Sciatic nerve (tissue), 2 donors: ENCODE measurements around the gene SMURF2. TPM values are rescaled to one million over a fixed set of nuclear protein-coding genes. Genes with fewer than 3 reads are reported as not detected.

Source experiments
- ATAC-seq: fragments of 200-7000 bp; cut with Tn5 transposase; one replicate; pipeline ENCODE4 v1.9.1; 2020; ENCODE audit warnings: mild to moderate bottlenecking, moderate library complexity
- DNase-seq: peaks from one replicate; pipeline ENCODE4 v3.0.0-alpha.2; 2020; ENCODE audit warnings: low spot score
- intact Hi-C: fragments of 100-400 bp; cut with DNase I; formaldehyde crosslinking; loops from one replicate; pipeline ENCODE4 v1.14.2; 2022
- total RNA-seq: library from RNA; stranded (reverse); fragmentation: NEBNext Ultra II Directional; extraction: Animal tissue kit (Norgen Biotek cat#: 25700); gene quantifications from one replicate; pipeline ENCODE4 v1.2.1, GENCODE V29; 2021
- donor health status: DM: no; HTN: no; CAD: no.
- donor health status: DM: no; HTN: no; CAD: no.

Gene SMURF2
- total RNA-seq, 1 donor from 2014 or later, result 29.8 TPM

DNA sequence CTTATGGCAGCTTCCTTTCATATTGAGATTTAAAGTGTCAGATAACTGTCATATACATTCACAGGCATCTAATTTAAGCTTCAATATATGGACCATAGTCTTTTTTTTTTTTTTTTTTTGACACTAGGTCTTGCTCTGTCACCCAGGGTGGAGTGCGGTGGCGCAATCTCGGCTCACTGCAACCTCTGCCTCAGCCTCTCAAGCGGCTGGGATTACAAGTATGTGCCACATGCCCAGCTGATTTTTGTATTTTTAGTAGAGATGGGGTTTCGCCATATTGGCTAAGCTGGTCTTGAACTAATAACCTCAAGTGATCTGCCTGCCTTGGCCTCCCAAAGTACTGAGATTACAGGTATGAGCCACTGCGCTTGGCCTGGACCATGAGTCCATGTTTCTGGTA is 141.7 kb downstream of the SMURF2 start:
- intact Hi-C loops, result no loop called here
- ATAC-seq (no peak), DNase-seq (no peak)

DNA sequence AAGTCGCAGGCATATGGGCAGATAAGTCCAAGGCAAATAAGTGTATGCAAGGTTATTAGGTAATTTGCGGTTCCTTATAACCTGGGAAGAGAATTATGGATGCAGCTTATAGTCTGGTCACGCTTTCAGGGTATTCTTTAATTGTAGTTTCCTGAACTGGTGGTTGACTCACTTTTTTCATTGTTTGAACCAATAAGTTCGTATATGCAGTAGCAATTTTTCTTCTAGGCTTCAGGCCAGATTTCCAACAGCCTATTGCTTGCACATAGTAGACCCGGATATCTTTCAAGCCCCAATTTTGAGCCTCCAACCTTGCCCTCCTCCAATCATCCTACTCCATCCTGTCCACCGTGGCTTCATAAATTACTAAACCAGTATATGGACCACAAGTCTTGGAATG is 142.5 kb downstream of the SMURF2 start:
- intact Hi-C loops, result no loop called here
- ATAC-seq (no peak), DNase-seq (no peak)

DNA sequence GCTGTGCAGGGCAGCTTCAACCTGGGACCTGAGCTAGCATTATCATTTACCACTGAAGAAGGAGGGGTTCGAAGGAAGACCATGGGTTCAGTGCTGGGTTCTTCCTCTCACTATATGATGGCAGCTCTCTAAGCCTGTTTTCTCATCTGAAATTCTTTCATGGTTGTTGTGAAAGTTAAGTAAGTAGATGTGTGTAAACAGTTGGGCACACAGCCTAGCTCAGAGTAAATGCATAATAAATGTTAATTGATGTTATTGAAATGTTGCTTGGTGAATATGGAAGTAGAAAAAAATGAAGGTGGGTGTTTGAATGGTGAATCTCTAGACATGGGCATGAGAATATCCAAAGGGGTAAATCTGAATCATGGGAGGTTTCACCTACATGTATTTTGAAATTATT is 146.3 kb downstream of the SMURF2 start:
- intact Hi-C loops, result no loop called here

DNA sequence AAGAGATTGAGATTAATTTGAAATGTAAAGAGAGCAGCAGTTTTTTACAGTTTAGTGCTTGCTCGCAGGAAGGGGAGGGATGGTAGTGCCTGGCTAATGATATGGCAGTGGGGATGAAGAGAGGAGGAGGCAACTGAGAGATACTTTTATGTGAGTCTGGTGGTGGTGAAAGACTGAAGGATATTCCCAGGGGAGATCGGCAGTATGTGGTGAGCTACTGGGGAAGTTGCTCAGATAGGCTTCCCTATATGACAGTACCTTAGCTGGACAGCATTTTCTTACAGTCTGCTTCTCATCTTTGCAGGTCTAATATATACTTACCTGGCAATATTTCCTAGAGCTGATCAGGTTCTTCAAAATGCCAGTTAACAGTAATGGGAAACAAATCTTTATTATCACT is 146.7 kb downstream of the SMURF2 start:
- ATAC-seq (no peak), DNase-seq (no peak)
- intact Hi-C loops, result no loop called here

More for the DNA sequence above, 146.3 kb downstream of the SMURF2 start:
- no peak for DNase-seq
- ATAC-seq, result no peak

DNA sequence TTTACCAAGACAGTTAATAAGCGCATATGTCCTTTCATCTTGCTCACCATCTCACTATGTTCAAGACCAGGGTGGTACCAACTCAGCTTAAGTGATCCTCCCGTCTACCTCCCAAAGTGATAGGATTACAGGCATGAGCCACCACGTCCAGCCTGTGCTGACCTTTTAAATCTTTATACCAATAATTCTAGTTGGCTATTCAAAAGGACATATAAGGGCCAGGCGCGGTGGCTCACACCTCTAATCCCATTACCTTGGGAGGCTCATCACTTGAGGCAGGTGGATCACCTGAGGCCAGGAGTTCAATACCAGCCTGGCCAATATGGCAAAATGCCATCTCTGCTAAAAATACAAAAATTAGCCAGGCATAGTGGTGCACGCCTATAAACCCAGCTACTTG is 152.9 kb downstream of the SMURF2 start:
- no peak for ATAC-seq
- no peak for DNase-seq
- intact Hi-C loops, result no loop called here

DNA sequence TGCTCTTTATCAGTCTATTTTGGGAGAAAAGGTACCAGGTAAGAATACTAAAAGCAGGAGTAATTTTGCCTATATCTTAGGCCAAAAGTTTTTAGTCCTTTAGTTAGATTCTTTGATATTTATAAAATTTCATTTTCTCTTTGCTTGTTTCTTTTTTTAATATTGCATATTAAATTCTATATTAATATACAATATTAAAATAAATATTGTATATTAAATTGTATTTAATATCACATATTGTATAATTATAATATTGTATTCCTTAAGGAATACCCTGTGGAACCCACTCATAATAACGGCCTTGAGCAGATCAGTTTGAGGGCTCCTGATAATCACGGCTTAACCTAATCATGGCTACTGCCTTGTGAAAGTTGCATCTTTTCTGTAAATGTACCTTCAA is 153.4 kb downstream of the SMURF2 start:
- DNase-seq, result no peak
- intact Hi-C loops, result no loop called here
- no peak for ATAC-seq

DNA sequence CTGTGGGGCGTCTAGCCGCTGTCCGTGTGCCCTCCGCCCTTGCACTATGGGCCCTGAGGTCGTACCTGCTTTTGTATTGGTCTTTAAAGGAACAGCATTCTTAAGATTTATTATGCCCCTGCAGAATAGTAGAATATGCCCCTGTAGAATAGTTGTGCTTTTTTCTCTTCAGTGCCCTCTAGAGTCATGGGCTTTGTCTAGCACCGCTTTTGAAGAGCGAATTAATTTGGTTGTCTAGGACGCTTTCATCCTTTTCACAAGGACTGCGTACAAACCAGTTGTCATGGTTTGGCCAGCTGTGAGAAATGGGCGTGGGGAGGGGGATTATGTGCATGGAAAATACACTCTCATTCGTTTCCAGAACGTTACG is 154.7 kb downstream of the SMURF2 start:
- DNase-seq (no peak), ATAC-seq (peak; percentile 41)
- intact Hi-C loops, result no loop called here

DNA sequence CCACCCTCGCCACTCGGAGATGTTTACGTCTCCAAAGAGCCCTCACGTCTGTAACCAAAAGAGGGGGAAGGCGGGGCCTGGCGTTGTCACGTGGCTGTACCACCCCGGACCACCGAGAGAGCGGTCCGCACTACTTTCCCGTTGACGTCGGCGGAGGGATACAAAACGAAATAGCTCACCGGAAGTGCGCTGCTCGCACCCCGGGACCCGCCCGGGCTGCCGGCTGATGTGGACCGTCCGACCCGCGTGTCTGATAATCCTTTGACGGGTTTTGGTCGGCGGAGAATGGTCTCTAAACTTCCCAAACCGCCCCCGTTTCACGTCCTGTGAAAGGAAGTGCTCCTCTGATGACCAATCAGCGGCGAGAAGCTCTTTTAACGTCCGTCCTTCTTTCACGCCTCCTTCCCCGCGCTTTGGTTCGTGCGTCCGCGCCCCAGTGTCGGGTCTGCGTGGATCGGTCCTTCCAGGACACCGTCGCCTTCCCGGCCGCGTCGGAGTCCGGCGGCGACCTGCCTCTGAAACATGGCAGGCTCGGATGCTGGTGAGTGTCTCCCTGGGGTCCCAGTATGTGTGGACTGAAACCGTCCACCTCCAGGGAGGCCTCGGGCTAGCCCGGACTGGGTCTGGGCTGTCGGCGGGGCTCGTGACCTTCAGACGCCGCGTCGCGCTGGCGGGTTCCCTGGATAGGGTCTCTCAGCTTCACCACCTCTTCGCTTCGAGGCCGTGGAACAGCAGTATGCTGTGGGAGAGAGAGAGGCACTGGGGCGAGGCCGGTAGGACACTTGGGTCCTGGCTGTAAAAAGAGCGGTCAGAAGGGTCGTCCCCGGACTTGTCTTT is 155.3 kb downstream of the SMURF2 start, which contains the start of gene CEP95:
CEP95 (plus strand) TSS at position 402 of the 837 bp plus-strand sequence; CDS start at position 523, 121 bp downstream.
- DNase-seq (peak; percentile 98), ATAC-seq (peak; percentile 93)
- intact Hi-C loops, result no loop called here

DNA sequence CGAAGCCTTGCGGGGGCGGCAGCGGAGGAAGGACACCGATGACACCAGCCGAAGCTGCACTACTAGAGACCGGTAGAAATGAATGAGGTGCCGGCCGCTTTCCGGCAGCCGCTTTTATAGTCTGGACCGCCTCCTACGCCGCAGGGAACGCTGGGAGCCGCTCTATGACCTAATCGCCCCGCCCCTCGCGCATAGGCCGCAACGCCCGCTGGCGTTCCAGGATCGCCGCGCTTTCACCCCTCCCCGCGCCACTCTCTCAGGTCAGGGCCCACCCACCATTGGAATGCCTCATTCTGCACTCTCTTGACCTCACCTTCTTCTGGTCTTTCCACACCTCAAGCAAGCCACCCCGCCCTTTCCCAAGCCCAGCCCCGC is 155.9 kb downstream of the SMURF2 start, which contains the start of gene DDX5:
DDX5 (minus strand) TSS at position 89 of the 375 bp plus-strand sequence. CDS start 170 bp downstream, outside the sequence.
- DNase-seq, result peak; percentile 99
- intact Hi-C loops, result no loop called here
- peak; percentile 92 for ATAC-seq

DNA sequence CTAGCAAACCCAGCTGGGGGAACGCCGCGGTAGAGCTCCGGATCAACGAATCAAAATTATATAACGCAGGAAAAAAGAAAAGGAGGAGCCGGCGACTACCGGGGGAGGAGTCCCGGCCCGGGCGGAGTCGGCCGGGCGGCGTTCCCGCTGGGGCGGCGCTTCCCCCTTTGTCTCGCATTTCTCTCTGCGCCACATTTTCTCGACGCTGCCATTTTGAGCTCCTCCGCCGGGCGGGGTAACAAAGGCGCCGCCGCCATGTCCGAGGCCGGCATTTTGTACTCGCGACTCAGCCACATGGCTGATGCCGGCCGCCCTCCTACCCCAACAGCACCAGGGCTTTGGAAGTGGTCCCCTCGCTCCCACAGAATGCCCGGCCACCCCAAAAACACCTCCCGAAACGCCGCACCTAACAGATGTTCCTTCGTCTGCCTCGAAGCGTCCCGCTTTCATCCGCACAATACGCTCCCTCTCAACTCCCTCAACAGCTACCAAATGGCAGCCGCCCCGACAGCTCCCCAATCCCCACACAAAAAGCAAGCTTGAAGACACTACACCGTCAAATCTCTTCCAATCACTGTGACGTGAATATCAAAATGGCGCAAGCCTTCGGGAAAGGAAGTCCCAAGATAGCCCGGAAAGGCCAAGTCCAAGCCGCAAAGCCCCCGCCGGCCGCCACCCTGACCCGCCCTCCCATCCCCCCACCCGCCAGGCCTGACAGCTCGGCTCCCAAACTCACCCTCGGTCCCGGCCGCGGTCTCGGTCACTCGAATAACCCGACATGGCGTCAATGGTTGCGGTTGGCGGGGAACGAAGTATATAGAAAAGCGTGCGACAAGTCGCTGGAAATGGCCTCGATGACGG is 156.5 kb downstream of the SMURF2 start:
- intact Hi-C loops, result no loop called here
- DNase-seq (peak; percentile 95), ATAC-seq (peak; percentile 85)

DNA sequence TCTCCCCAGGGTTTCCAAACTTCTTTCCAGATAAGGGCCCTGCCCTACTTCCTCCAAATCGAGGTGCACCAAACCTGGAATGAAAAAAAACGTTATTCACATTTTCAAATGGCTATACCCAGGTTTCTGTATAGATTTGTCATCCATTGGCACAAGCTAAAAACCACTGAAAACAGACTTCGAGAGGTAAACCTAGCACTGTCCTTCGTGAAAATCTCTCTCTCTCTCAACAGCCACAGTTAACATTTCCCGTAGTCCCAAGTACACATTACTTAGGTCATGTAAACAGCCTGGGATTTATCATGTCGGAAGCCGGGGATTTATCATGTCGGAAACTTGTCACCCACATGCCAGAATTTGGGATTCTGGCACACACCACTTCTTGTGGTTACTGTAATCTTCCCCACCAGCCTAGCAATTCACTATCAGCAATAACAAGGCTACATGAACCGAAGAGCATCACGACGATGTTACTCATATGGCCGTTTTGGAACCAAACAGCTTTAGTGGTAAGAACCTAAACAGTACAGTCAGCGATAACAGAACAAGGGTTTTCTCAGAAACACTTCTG is 157.3 kb downstream of the SMURF2 start:
- intact Hi-C loops, result no loop called here
- ATAC-seq, result no peak
- no peak for DNase-seq

DNA sequence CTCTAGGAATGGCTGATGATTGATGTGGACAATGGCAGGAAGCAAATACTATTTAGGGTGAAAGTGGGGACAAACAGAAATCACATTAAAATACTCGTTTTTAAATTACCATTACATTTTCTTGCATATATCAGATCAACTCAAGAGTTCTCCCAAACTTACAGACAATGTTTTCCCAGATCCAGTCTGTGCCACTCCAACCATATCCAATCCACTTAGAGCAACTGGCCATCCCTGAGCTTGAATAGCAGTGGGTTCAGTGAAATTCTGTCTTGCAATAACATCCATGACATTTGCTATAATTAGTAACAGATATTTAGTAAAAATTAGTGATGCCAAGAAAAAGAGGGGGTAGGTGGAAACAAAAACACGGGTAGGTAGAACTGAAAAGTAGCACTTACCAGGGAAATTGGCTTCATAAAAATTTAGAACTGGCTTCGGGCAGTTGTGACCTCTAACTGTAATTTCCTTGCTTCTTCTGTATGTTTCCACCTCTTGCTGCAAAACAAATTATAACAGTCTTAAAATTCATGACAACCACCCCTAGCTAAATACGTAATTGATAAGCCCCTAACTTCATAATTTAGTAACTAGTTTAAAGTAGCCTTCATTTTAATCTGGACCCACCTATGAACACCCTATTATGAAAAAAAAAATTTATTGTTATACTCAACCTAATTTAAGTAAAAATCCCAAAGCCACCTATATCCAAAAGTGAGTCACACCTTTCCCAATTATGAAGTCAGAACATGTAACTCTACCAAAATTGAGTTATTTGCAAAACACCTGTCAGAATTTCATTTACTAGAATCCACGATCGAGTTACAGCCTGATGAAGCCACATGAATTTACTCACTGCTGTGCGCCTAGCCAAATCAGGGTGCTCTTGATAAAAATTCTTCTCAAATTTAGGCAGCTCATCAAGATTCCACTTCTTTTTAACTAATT is 158.0 kb downstream of the SMURF2 start:
- intact Hi-C loops, result no loop called here
- no peak for DNase-seq
- ATAC-seq, result no peak

DNA sequence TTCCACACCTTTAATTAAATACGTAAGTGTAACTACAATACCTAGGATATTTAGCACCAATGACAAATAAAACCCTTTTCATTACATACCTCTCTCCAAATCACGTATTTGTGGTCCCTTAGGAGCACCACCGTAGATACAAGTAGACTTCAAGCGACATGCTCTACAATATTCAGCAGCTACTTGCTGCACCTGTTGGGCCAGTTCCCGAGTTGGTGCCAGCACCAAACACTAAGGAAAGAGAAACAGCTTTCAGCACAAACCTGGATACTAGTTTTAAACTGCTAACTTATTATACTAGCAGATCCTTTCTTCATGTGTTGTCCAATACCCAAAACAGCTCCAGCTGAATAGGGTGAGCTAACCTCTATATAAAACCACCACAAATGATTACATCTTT is 158.8 kb downstream of the SMURF2 start:
- DNase-seq (no peak), ATAC-seq (no peak)
- intact Hi-C loops, result no loop called here

DNA sequence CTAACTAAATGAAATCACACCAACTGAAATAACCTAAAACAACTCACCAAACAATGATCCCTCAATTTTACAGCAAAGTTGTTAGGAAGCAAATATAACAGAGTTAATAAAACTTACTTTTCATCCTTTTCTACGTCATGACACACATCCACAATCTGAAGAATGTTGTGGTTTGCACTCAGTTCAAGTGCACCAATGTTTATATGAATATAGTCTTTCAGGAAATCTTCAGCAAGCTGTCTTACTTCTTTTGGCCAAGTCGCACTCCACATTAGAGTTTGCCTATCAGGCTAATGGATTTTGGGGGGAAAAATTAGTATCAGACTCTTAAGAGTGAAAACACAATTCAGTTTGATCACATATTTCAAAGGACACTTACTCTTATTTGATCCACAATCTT is 159.3 kb downstream of the SMURF2 start:
- no peak for ATAC-seq
- no peak for DNase-seq
- intact Hi-C loops, result no loop called here

DNA sequence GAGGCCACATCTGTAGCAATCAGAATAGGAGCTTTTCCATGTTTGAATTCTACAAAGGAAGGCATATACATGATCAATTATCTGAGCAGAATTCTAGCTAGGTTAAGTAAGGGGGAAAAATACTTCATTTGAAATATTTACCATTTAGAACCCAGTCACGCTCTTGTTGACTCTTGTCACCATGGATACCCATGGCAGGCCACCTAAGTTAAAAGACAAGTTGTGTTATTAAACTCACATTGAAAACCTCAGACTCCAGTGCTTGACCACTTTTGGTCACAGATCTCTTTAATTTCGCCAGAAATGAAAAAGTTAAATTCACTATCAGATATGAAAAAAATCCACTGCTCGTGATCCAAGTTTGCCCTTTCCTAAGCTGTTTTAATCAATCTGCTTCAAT is 160.1 kb downstream of the SMURF2 start:
- intact Hi-C loops, result no loop called here
- DNase-seq, result no peak
- no peak for ATAC-seq

DNA sequence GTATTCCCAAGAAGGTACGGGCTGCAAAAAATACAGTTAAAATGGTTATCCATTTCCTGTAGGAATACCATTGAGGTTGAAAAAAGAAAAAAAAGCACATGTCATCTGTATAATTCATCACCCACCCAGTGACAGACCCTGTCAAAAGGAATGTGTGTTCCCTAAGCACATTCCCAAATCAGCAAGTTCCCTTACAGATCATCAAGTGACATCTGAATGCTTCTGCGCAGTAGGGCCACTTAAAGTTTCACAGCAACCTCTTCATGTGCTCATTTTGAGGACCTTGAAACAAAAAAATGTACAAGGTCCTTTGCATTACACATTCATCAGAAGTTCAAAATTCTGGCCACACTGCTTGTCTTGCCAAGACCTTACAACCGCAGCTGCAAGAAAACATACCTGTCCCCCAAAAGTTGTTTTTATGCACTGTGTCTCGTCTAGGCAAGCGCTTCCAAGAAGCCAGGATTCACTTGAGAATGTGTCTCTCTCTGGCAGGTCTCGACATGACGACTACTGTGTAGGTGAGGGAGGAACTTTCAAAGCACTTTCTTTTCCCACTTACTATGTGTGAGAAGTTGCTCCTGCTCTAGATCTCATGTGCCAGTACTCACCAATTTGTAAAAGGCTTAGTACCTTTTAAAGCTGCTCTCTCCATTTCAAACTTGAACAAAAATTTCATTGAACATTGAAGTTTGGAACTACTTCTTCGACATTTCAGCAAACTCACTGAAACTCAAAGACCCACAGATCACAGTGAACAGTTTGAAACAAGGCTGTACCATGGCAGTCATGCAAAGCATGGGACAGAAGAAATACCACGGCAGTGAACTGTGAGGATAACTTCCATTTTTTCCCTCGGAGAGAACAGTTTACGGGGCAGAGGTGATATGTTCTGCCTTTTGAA is 161.0 kb downstream of the SMURF2 start:
- ATAC-seq (no peak), DNase-seq (no peak)
- intact Hi-C loops, result no loop called here

DNA sequence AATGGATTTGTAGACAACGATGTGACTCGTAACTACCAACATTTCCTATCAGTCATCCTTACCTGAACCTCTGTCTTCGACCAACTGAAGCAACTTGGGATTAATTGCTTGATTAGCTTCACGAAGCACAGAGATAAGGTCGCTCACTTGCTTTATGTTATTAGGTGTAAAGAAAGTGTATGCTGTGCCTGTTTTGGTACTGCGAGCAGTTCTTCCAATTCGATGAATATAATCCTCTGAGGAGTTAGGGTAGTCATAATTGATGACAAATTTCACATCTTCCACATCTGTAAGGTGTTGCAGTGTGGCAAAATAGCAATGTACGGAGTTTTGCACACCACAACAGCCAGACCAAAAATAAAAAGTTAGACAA is 161.6 kb downstream of the SMURF2 start:
- ATAC-seq, result no peak
- DNase-seq, result no peak
- intact Hi-C loops, result no loop called here
